Central memory CD4-positive, alpha-beta T cell (primary cell): ENCODE measurements around the gene PKP2.

Experiments used
- DNase-seq: peaks from one replicate; pipeline ENCODE4 v3.0.0; 2022

PKP2 gene

DNA sequence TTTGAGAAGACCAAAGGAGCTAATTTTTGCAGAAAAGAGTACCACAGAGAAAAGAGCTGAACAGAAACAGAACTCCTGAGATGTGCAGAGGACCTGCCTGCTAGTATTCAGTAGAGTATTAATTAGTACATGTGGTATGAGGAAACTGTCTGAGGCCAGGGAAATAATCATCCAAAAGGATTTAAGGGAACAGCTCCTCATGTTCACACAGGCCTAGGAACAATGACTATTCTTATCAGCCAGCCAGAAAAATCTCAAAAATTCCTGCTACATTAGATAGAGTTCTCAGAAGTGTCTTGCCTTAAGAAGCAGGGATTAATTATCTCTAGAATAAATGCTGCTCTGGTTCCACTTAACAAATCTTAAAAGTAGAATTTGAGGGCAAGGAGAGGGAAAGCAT lies 36.4 kb downstream of the PKP2 start:
- no peak for DNase-seq

DNA sequence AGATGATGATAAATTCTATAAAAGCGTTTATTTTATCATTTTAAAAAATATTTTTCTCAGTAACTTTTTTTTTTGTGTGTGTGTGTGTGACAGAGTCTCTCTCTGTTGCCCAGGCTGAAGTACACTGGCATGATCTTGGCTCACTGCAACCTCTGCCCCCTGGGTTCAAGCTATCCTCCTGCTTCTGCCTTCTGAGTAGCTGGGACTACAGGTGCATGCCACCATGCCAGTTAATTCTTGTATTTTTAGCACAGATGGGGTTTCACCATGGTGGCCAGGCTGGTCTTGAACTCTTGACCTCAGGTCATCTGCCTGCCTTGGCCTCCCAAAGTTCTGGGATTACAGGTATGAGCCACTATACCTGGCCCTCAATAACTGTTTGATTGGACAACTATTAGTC lies 37.2 kb downstream of the PKP2 start:
- DNase-seq: no peak

DNA sequence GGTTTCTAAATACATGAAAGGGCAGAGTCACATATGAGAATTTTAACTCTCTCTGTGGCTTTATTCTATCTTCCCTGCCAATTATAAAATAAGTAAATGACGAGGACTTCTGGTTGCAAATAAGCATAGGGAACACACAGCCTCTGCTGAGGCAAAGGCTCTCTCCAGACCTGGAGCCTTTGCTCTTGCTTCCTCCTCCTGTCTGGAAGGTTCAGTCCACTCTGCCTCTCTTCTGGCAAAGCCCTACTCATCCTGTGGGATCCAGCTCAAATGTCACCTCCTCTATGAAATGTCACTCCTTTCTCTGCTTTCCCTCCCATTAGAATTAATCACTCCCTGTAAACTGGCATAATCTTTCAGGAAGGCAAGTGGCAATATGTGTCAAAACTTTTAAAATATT lies 41.9 kb downstream of the PKP2 start:
- no peak for DNase-seq

DNA sequence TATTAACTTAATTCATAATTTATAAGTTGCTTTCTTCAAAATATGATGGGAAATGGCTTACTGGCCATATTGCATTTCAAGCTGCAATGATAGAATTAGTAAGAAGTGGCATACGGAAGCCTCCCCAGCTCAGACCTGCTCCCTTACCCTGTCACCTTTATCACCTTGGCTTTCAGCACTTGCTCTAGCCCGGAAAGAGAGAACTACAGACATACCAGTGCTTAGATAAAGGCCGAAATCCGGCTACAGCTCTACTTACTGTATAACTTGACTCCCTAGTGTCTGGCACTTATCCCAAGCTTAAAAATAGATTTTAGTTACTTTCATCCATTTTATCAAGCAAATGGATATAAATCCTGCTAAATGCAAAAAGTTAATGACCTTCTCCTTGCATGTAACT lies 42.5 kb downstream of the PKP2 start:
- DNase-seq: no peak

DNA sequence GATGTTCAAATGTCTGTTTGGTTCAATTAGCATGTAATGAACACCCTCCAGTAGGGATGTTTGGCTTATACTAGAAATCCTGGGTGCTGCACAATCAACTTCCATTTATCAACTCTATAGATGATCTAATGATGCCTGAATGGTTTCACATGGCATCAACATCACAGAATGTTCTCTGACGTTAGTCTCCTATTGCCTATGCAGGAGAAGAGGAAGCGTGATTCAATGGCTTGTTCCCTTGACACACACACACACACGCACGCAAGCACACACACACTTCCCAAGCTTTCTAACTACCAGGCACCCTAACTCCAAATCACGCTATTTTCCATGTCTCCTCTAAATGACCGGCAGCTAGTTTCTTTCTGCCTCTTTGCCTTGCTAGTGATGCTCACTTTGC lies 49.3 kb downstream of the PKP2 start:
- no peak for DNase-seq

DNA sequence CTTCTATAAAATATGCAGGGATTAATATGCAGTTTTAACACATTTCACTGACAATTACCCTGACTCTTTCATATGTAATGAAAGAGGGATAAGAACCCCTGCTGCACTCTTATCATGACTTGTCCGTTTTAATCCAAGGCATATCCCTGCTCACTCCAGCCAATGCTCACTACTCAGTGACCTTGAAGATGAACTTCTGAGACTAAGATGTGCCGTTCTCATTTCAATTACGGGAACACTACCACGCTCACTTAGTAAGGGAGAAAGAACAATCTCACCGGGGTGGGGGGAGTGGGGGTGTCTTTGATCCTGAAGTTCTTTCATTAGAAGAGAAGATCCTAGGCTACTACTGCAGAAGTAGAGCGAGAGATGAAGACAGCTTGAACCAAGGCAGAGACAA lies 50.5 kb downstream of the PKP2 start:
- no peak for DNase-seq

DNA sequence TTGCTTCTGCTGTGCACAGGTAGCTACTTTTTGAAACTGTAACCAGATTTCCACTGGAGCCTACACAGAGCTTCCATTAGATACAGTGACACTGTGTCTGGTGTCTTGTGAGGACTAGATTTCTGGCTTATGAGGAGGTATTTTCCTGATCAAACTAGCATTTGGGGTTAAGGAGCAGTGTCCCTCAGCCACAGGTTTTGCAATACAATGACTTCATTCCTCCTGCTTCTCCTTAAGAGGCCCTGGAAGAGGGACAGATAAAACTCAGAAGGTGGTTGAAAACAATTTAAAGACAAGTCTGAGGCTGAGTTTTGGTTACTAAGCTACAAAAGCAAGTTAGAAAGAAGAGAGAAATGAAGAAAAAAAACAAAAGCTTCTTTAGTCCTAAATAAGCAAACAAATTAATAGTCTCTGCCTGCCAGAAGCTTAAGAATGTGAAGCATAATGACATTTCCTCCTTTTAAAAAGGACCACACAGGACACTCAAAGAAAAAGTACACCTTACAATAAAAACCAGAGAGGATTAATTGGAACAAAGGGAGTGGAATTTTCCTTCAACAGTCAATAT lies 53.0 kb downstream of the PKP2 start:
- no peak for DNase-seq

DNA sequence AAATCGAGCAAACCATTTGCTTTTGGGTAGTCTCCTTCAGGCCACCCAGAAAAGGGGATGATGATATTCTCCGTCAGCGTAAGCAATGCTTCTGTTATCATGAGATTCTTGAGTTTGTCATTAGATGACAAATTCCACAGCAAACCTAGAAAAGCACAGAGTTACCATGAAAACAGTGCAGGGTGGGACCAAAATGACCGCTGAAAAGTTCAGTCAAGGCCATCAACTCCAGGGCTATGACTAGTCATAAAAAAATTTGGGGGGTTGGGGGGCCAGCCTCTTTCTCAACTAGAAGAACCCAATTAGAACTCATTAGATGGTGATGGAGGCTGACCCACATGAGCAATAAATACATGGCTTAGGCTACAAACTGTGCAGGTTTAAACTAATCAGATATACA lies 55.5 kb downstream of the PKP2 start:
- DNase-seq: no peak

DNA sequence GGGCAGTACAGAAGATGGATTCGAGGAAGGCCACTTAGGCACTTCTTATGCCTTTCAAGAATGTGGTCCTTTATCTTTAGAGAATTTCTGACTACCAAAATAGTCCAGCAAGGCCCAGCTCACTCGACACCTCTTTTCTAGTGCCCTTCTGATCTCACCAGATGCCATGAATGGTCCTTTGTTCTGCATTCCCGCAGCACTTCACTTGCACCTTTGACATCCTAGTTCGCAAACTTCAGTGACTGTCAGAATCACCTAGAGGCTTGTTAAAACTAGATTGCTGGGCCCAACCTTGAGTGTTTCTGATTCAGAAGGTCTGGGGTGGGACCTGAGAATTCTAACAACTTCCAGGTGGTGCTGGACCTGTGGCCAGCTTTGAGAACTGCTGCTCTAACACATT lies 56.7 kb downstream of the PKP2 start:
- DNase-seq: no peak

DNA sequence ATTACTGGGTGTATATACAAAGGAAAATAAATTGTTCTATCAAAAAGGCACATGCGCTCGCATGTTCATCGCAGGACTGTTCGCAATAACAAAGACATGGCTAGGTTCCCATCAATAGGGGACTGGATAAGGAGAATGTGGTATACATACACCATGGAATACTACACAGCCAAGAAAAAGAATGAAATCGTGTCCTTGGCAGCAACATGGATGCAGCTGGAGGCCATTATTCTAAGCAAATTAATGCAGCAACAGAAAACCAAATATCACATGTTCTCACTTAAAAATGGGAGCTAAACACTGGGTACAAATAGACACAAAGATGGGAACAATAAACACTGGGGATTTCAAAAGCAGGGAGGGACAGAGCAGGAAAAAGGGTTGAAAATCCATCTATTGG lies 58.6 kb downstream of the PKP2 start:
- DNase-seq: no peak

DNA sequence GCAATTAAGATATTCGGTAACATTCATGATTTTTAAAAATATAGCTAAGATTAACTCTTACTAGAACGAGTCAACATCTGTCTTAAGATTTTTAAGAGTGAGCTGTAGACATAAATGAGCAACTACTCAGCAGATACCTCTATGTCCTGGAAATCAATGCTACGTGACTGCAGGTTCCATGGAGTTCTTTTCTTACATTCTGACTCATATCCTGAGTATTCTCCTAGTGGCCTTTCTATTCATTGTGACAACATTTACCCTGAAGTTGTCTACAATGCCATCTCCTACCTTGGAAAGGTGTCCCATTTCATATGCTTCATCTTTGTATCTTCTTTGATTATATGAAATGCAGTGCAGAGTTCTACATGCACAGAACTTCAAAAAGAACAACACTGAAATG lies 59.9 kb downstream of the PKP2 start:
- DNase-seq: no peak

DNA sequence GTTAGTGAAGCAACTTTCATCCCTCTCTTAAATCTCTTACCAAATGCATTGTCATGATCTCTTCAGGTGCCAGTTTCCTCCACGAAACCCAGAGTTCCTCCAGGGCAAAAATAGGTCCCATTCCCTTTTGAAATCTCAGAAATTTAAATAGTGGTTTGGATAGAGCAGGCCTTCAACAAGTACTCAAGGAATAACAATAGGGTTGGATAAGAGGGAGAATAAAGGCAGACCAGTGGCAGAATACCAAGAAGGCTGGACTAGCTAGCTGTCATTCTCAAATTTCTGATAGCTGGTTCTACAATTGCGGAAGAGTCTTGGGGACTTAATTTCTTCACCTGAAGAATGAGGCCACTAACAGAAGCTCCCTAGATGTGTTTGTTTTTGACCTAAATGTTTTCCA lies 62.5 kb downstream of the PKP2 start:
- no peak for DNase-seq

DNA sequence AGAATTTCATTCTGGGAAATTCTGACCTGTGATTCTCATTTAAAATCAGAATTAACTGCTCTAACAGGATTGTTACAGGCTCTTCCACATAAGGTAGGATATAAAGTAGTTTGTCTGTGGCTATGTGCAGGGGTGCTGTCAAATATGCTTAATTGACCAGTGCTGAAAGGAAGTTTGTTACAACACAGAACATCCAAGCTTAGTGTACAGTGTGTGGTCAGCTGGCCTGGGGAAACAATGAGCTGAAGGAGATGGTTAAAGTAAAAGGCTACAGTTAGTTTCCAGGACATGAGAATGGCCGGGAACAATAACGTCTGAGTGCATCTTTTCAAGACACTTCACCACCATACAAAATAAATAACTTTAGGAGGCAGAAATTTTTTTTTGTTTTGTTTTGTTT lies 68.0 kb downstream of the PKP2 start:
- DNase-seq: no peak

DNA sequence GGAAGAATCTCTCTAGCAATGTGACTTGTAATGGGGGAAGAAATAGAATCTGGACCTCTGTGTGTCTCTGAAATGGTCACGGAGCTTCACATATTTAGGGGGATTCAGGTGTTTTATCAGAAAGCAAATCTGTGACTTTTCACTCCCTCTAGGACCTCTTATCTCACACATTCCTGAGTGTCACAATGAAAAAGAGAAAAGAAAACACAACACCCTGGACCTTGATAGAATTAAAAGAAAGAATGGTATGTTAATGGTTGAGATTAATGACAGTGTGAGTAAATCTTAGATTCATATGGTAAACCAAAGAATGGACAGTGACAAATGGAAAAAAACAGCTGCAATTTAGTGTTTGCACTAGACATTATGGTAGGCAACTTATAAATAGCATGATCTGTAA lies 68.5 kb downstream of the PKP2 start:
- DNase-seq: no peak

DNA sequence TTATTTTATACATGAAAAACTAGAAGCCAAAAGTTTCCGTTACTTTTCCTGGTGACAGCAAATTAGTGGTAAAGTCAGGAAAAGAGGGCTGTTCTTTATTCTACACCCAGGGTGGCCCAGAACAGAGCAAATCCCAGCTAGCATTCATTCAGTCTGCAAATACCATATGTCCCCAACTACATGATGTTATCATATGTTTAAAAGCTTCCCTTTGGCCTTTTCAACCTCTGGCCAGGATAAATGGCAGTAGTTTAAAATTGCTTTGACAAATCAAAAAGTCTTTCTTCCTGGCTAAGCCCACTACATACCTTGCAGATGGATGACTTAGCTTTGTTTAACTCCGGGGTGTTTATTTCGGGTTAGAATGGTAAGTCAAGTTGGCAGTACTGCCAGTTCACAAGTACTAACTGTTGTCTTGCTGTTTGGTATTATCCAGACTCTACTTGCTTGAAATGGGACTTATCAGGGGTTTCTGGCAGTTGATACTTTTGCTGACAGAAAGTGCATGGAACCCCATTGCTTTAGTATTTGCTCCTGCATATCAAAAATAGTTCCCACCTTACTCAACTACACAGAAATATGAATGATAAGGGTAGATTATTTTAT lies 69.7 kb downstream of the PKP2 start:
- DNase-seq: no peak

DNA sequence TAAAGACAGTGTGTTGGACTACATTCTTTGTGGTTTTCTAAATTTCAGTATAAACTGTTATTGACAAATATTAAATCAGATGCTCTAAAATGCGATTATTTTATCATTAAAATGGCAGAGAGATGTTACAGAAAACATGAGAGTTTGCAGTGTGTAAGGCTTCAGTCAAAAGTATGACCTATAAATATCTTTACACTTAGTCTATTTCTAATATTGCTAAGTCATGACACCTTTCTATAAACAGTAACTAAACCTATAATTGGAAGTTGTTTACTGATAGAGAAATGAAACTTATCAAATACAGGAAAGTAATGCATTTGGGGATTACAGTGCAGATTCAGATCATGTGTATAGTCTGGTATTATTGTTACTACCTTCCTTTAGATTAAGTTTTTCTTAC lies 72.0 kb downstream of the PKP2 start:
- no peak for DNase-seq

DNA sequence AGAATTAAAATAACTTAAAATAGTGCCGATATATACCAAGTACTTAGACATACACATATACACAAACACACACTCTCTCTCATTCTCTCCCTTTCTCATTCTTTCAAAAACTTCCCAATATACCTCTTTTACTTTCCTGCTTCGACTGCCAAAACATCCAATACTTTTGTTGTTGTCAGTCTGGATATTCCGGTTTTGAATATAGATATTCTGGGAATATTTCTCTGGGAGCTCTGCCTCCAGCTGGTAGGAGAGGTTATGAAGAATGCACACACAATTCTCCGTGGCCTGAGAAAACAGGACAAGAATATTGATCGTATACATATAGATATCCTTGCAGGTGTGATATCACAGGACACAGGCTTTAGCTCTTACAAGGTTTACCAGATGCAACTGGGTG lies 74.2 kb downstream of the PKP2 start:
- DNase-seq: no peak

DNA sequence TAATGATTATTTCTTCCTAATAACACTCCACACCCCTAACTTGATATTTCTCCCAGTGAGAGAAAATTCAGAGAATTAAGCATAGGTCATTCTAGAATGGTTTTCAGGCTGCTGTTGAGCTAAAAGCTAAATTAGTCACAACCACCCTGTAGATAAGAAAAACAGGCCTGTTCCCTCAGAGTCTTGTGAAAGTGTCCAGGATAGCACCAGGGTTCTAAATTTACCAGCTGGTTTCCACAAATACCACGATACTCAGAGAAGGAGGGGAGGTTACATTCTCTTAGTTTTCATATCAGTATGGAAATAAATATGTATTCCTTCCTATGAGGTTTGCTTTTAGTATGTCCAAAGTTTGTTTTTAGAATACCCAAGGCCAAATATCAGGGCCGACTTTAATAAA lies 74.9 kb downstream of the PKP2 start:
- no peak for DNase-seq

DNA sequence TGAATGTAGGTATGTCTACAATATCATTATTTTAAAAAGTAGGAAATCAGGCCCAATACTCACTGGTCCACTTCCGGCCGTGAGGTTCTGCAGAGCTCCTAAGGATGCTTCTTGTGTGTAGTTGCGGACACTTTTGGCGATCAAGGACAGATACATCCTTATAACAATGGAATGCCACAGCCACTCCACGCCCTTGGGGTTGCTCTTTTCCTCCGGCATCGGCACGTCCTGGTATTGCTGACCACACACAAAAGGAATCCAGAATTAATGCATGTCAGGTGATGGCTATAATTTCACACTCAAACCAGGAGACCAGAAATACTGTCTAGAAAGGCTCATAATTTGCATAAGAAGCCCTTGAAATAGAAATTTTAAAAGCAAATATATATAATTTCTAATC lies 75.3 kb downstream of the PKP2 start:
- no peak for DNase-seq

DNA sequence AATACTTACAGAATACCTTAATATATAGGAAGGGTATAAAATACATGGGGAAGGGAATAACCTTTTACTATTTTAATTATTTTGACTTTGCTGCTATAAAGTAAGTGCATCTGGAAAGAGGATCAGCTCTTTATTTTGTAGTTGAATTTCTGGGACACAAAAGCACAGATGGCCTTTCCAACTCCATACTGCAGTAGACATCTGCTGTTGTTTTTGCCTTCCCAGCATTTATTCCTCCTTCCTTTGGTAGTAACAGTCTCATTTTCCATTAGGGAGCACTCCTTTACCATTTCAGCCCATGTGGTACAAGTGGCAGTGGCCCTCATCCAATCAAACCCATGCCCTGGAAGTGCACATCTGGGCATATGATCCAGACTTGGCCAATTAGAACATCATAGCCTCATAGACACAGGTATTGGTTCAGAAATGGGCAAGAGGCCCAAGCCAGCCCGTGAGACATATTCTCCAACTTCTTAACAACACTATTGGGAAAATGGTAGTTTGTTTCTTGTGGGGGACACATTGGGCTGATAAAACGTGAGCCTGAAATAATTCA lies 76.1 kb downstream of the PKP2 start:
- DNase-seq: no peak

DNA sequence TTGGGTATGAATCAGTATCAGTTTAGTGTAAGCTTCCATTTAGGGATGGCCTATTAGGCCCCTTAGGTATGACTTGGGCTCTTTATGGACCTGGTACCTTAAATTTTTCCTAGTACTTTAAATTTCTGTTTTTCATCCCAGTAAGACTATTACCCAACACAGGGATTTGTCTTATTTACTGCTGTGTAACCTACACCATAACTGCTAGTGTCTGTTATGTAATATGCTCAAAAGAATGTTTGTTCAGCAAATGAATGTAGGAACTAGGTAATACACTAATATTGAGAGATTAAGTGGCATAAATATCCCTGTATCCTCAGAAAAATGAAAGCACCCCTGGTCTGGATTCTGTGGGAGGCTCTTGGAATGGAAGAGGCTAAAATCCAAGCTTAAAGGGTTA lies 77.2 kb downstream of the PKP2 start:
- DNase-seq: no peak

DNA sequence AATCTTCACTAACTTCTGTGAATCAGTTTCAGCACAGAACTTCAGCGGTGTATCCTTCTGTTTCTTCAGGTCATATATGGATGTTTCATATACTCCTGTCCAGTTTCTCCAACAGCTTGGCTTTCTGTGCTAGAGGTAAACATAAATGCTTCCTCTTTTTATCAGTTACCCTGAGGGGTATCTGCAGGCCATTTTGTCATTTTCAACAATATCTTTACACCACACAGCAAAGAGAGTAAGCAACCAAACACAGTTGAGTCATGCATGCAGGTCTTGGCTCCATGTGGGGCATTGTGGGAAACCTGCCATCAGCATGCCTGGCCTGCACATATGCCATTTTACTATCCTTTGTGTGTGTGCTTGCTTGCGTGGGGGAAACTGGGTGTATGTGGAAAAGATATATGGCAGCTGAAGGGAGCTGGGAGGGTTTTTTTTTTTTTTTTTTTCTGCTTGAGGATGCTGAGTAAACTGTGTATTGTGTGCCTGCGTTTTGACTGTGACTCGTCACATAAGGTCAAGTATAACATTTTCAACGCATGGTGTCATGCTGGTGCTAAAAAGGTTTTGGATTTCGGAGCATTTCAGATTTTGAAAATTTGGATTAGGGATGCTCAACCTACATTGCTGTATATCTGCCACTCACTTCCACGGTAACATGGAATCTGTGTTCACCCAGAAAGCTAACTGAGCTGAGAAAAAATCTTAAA lies 84.7 kb downstream of the PKP2 start:
- DNase-seq: no peak

DNA sequence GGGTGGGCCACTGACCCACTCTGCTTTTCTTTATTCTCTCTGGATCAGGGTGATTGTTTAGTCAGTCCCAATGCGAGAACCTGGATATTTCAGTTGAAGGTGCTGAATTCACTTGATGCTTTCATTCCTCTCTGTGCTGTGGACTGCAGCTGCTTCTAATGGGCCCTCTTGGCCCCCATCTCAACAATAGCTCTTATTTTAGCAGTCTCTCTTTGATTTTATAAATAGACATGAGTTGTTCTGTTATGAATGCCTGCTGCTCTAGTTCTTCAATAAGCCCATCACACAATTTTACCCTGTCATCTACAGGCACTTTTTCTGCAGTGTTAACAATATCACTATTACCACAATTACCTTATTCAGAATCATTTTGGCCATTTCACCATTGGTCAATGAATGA lies 86.7 kb downstream of the PKP2 start:
- no peak for DNase-seq

DNA sequence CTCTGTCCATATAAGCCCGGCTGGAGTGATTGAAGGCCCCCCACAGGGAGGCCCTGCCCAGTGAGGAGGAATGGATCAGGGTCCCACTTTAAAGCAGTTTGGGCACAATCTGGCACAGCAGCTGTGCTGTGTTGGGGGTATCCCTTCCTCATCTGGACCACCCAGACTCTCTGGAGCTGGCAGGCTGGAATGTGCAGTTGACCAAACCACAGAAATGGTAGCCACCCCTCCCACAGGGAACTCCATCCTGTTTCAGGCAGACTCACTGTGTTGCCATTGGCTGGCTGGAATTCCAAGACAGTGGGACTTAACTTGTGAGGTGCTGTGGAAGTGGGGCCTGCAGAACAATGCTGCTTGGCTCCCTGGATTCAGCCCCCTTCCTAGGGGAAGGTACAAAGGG lies 87.4 kb downstream of the PKP2 start:
- no peak for DNase-seq

DNA sequence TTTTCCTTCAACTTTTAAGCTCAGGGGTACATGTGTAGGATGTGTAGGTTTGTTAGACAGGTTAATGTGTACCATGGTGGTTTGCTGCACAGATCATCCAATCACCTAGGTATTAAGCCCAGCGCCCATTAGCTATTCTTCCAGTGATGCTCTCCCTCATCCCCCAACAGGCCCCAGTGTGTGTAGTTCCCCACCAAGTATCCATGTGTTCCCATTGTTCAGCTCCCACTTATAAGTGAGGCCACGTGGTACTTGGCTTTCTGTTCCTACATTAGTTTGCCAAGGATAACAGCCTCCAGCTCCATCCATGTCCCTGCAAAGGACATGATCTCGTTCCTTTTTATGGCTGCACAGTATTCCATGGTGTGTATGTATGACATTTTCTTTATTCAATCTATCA lies 92.3 kb downstream of the PKP2 start:
- no peak for DNase-seq
